Kidney (tissue), 14 donors: ENCODE data around the gene TBC1D1. TPM values are rescaled to one million over a fixed set of nuclear protein-coding genes. Genes with fewer than 3 reads are reported as not detected.
A peak's percentile ranks its signal among the peaks of the same experiment; 100 is the strongest.

ENCODE experiments used
- DNase-seq, 5 donors: peaks; one replicate each; pipeline ENCODE4 v3.0.0-alpha.2; 2013 to 2020
- FAIRE-seq: peaks from 2 replicates; lab custom pipeline; 2012; peaks lifted over from hg19 to GRCh38; lab: Jason Lieb, UNC
- H3K27ac ChIP-seq, 2 donors: one replicate each; pipeline ENCODE4 v1.7.0; 2013; ENCODE audit warnings: low read depth in 2 of 2, low read length in 2 of 2, inconsistent platforms in 1 of 2
- H3K27me3 ChIP-seq: one replicate; pipeline ENCODE4 v1.7.1; 2013; ENCODE audit warnings: low read length, inconsistent platforms; ENCODE audit not compliant: control insufficient read depth, insufficient read depth
- H3K36me3 ChIP-seq, 3 donors: one replicate each; pipeline versions ENCODE4 v1.7.0 to v1.7.1; 2013; ENCODE audit warnings: low read length in 3 of 3, control low read depth in 1 of 3, inconsistent platforms in 1 of 3; ENCODE audit not compliant: insufficient read depth in 3 of 3, control insufficient read depth in 2 of 3
- H3K4me1 ChIP-seq, 3 donors: one replicate each; pipeline versions ENCODE4 v1.7.0 to v1.7.1; 2013; ENCODE audit warnings: low read length in 3 of 3, inconsistent platforms in 1 of 3, low read depth in 1 of 3; ENCODE audit not compliant: control insufficient read depth in 2 of 3, insufficient read depth in 2 of 3
- H3K4me3 ChIP-seq, 3 donors: one replicate each; pipeline versions ENCODE4 v1.7.0 to v1.8.1; 2013; ENCODE audit warnings: low read length in 3 of 3, control low read depth in 1 of 3, inconsistent platforms in 1 of 3
- H3K9ac ChIP-seq, 3 donors: one replicate each; pipeline versions ENCODE4 v1.7.0 to v1.7.1; 2013; ENCODE audit warnings: low read length in 3 of 3, control low read depth in 1 of 3, inconsistent platforms in 1 of 3
- H3K9me3 ChIP-seq, 3 donors: one replicate each; pipeline versions ENCODE4 v1.7.0 to v1.7.1; 2013; ENCODE audit warnings: low read length in 3 of 3, control low read depth in 1 of 3, inconsistent platforms in 1 of 3; ENCODE audit not compliant: control insufficient read depth in 2 of 3, insufficient read depth in 1 of 3
- CTCF ChIP-seq: IDR thresholded peaks from 3 replicates; pipeline ENCODE4 v1.5.1; 2012; ENCODE audit warnings: mild to moderate bottlenecking, moderate library complexity, borderline replicate concordance; ENCODE audit not compliant: insufficient read depth; ENCODE audit errors: extremely low read depth
- intact Hi-C: fragments of 100-400 bp; cut with DNase I; formaldehyde crosslinking; loops from one replicate; pipeline ENCODE4 v1.11.1; 2022
- polyA plus RNA-seq: library from polyadenylated mRNA; stranded (reverse); fragments of 350-450 nt; fragmentation: Illumina TruSeq; extraction: RNeasy Lipid Tissue Mini Kit (QIAGEN cat#74804); gene quantifications from one replicate; pipeline ENCODE4 v1.2.3, GENCODE V29; 2014; ENCODE audit warnings: low read depth, low replicate concordance; ENCODE audit not compliant: insufficient read depth
- total RNA-seq: library from RNA; stranded (reverse); fragmentation: NEBNext Ultra II Directional; extraction: Animal tissue kit (Norgen Biotek cat#: 25700); gene quantifications from one replicate; pipeline ENCODE4 v1.2.1, GENCODE V29; 2021
- donor health status: control.
- donor health status: control.
- donor health status: control.
- donor health status: control.
- donor health status: control.
- donor health status: DM: yes; HTN: yes; CAD: no.
- donor health status: Normal renal cell carcinoma (clear cell type).

The TBC1D1 gene
- total and polyA plus RNA-seq, 2 donors from 2014 or later: 170 to 182 TPM

- FAIRE-seq: no peak
Observed at GRCh38 chr4:38025665-38026064, 134.8 kb downstream of the TBC1D1 start.

GRCh38 chr4:38026158-38026740, 135.4 kb downstream of the TBC1D1 start:
- Histone ChIP-seq H3K27me3 (no peaks in the 10 kb centered on the region), H3K4me3 (no peak overlapping the region), H3K9me3 (no peaks in the 10 kb centered on the region), H3K4me1 (peaks cover 0 to 7% (median 6%) of the 10 kb centered on the region in 3 donors), H3K36me3 (peaks cover 4 to 15% (median 12%) of the 10 kb centered on the region in 3 donors), H3K27ac (peak overlapping the region; percentile 7 to 29), H3K9ac (no peak overlapping the region)
- intact Hi-C loops: no loop called here
- TF ChIP-seq CTCF: no peak
- DNase-seq: no peak
- FAIRE-seq: no peak

More at GRCh38 chr4:38025665-38026064, 134.8 kb downstream of the TBC1D1 start:
- TF ChIP-seq CTCF: no peak
- peaks cover 0 to 7% (median 6%) of the 10 kb centered on the region in 3 donors for H3K4me1 ChIP-seq
- H3K27ac ChIP-seq: peak overlapping the region; percentile 10 to 49
- no peak for DNase-seq
- intact Hi-C loops: no loop called here
- no peaks in the 10 kb centered on the region for H3K9me3 ChIP-seq
- no peaks in the 10 kb centered on the region for H3K27me3 ChIP-seq
- H3K4me3 ChIP-seq: no peak overlapping the region
- H3K9ac ChIP-seq: no peak overlapping the region
- H3K36me3 ChIP-seq: peaks cover 4 to 17% (median 12%) of the 10 kb centered on the region in 3 donors

- H3K36me3 ChIP-seq: peaks cover 0 to 7% (median 5%) of the 10 kb centered on the region in 3 donors
- FAIRE-seq: no peak
Observed at GRCh38 chr4:38030023-38030422, 139.1 kb downstream of the TBC1D1 start.

More at GRCh38 chr4:38030023-38030422, 139.1 kb downstream of the TBC1D1 start:
- Histone ChIP-seq H3K27me3 (no peaks in the 10 kb centered on the region), H3K4me3 (no peak overlapping the region), H3K4me1 (peaks cover 0 to 8% (median 5%) of the 10 kb centered on the region in 3 donors), H3K27ac (no peak overlapping the region), H3K9me3 (no peaks in the 10 kb centered on the region), H3K9ac (no peak overlapping the region)
- intact Hi-C loops: loop anchor here (10.0 kb wide), 1 partner anchor 225 kb away; no protein-coding TSS in a partner anchor
- no peak for DNase-seq
- no peak for TF ChIP-seq CTCF
